Muscle layer of colon (tissue), 2 donors: Measurements from ENCODE around the gene AFP.

Source experiments
- H3K27ac ChIP-seq: one replicate; pipeline ENCODE4 v1.7.0; 2013; ENCODE audit warnings: low read depth, mild to moderate bottlenecking, low read length, moderate library complexity
- H3K27me3 ChIP-seq, 2 donors: one replicate each; pipeline ENCODE4 v1.7.0; 2013; ENCODE audit warnings: low read length in 2 of 2, mild to moderate bottlenecking in 2 of 2; ENCODE audit not compliant: insufficient read depth in 2 of 2, control insufficient read depth in 1 of 2
- H3K36me3 ChIP-seq: one replicate; pipeline ENCODE4 v1.7.0; 2013; ENCODE audit warnings: mild to moderate bottlenecking, low read length; ENCODE audit not compliant: insufficient read depth
- H3K4me1 ChIP-seq: one replicate; pipeline ENCODE4 v1.7.0; 2013; ENCODE audit warnings: mild to moderate bottlenecking, low read length; ENCODE audit not compliant: insufficient read depth
- H3K4me3 ChIP-seq, 2 donors: one replicate each; pipeline ENCODE4 v1.7.0; 2013; ENCODE audit warnings: low read length in 2 of 2, low read depth in 1 of 2, mild to moderate bottlenecking in 1 of 2, moderate library complexity in 1 of 2
- H3K9ac ChIP-seq: one replicate; pipeline ENCODE4 v1.7.0; 2013; ENCODE audit warnings: low read length
- H3K9me3 ChIP-seq: one replicate; pipeline ENCODE4 v1.7.0; 2013; ENCODE audit warnings: mild to moderate bottlenecking, low read length
- donor health status: abdominal sarcoma.
- donor health status: Adenocarcinoma of cecum.

AFP gene

GRCh38 chr4:73416423-73417087 is 19.5 kb upstream of the AFP start:
- Histone ChIP-seq H3K9ac (no peak overlapping the region), H3K4me1 (no peaks in the 10 kb centered on the region), H3K27ac (no peak overlapping the region), H3K4me3 (no peak overlapping the region), H3K36me3 (no peaks in the 10 kb centered on the region), H3K9me3 (no peaks in the 10 kb centered on the region), H3K27me3 (no peaks in the 10 kb centered on the region)

GRCh38 chr4:73417342-73417741 is 18.7 kb upstream of the AFP start:
- no peaks in the 10 kb centered on the region for H3K4me1 ChIP-seq
- no peaks in the 10 kb centered on the region for H3K36me3 ChIP-seq
- no peaks in the 10 kb centered on the region for H3K9me3 ChIP-seq
- H3K9ac ChIP-seq = no peak overlapping the region
- H3K4me3 ChIP-seq = no peak overlapping the region
- H3K27me3 ChIP-seq = no peaks in the 10 kb centered on the region
- H3K27ac ChIP-seq = no peak overlapping the region

DNA sequence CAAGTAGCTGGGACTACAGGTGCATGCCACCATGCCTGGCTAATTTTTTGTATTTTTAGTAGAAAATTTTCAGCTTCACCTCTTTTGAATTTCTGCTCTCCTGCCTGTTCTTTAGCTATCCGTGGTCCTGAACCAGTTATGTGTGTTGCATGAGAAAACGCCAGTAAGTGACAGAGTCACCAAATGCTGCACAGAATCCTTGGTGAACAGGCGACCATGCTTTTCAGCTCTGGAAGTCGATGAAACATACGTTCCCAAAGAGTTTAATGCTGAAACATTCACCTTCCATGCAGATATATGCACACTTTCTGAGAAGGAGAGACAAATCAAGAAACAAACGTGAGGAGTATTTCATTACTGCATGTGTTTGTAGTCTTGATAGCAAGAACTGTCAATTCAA is 18.0 kb upstream of the AFP start:
- Histone ChIP-seq H3K4me1 (no peaks in the 10 kb centered on the region), H3K27me3 (no peaks in the 10 kb centered on the region), H3K9ac (no peak overlapping the region), H3K27ac (no peak overlapping the region), H3K4me3 (no peak overlapping the region), H3K36me3 (no peaks in the 10 kb centered on the region), H3K9me3 (no peaks in the 10 kb centered on the region)

DNA sequence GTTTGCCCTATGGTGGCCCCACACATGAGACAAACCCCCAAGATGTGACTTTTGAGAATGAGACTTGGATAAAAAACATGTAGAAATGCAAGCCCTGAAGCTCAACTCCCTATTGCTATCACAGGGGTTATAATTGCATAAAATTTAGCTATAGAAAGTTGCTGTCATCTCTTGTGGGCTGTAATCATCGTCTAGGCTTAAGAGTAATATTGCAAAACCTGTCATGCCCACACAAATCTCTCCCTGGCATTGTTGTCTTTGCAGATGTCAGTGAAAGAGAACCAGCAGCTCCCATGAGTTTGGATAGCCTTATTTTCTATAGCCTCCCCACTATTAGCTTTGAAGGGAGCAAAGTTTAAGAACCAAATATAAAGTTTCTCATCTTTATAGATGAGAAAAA is 17.3 kb upstream of the AFP start:
- H3K9ac ChIP-seq = no peak overlapping the region
- H3K36me3 ChIP-seq = no peaks in the 10 kb centered on the region
- H3K27me3 ChIP-seq = no peaks in the 10 kb centered on the region
- no peaks in the 10 kb centered on the region for H3K9me3 ChIP-seq
- H3K4me1 ChIP-seq = no peaks in the 10 kb centered on the region
- no peak overlapping the region for H3K4me3 ChIP-seq
- no peak overlapping the region for H3K27ac ChIP-seq

DNA sequence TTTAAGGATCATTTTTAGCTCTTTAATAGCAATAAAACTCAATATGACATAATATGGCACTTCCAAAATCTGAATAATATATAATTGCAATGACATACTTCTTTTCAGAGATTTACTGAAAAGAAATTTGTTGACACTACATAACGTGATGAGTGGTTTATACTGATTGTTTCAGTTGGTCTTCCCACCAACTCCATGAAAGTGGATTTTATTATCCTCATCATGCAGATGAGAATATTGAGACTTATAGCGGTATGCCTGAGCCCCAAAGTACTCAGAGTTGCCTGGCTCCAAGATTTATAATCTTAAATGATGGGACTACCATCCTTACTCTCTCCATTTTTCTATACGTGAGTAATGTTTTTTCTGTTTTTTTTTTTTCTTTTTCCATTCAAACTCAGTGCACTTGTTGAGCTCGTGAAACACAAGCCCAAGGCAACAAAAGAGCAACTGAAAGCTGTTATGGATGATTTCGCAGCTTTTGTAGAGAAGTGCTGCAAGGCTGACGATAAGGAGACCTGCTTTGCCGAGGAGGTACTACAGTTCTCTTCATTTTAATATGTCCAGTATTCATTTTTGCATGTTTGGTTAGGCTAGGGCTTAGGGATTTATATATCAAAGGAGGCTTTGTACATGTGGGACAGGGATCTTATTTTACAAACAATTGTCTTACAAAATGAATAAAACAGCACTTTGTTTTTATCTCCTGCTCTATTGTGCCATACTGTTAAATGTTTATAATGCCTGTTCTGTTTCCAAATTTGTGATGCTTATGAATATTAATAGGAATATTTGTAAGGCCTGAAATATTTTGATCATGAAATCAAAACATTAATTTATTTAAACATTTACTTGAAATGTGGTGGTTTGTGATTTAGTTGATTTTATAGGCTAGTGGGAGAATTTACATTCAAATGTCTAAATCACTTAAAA is 16.6 kb upstream of the AFP start:
- H3K27ac ChIP-seq = no peak overlapping the region
- no peak overlapping the region for H3K4me3 ChIP-seq
- H3K27me3 ChIP-seq = no peaks in the 10 kb centered on the region
- no peaks in the 10 kb centered on the region for H3K36me3 ChIP-seq
- no peaks in the 10 kb centered on the region for H3K9me3 ChIP-seq
- no peak overlapping the region for H3K9ac ChIP-seq
- H3K4me1 ChIP-seq = no peaks in the 10 kb centered on the region

GRCh38 chr4:73420615-73421014 is 15.4 kb upstream of the AFP start:
- H3K36me3 ChIP-seq = no peaks in the 10 kb centered on the region

GRCh38 chr4:73421708-73422457 is 14.1 kb upstream of the AFP start:
- no peak overlapping the region for H3K27ac ChIP-seq
- H3K9me3 ChIP-seq = no peaks in the 10 kb centered on the region
- no peaks in the 10 kb centered on the region for H3K36me3 ChIP-seq
- no peak overlapping the region for H3K4me3 ChIP-seq
- H3K27me3 ChIP-seq = no peaks in the 10 kb centered on the region
- no peaks in the 10 kb centered on the region for H3K4me1 ChIP-seq
- no peak overlapping the region for H3K9ac ChIP-seq

More at GRCh38 chr4:73420615-73421014, 15.4 kb upstream of the AFP start:
- Histone ChIP-seq H3K9ac (no peak overlapping the region), H3K4me3 (no peak overlapping the region), H3K9me3 (no peaks in the 10 kb centered on the region), H3K4me1 (no peaks in the 10 kb centered on the region), H3K27ac (no peak overlapping the region), H3K27me3 (no peaks in the 10 kb centered on the region)

GRCh38 chr4:73422458-73422752 is 13.6 kb upstream of the AFP start:
- Histone ChIP-seq H3K36me3 (no peaks in the 10 kb centered on the region), H3K27ac (no peak overlapping the region), H3K4me3 (no peak overlapping the region), H3K9ac (no peak overlapping the region), H3K4me1 (no peaks in the 10 kb centered on the region), H3K9me3 (no peaks in the 10 kb centered on the region), H3K27me3 (no peaks in the 10 kb centered on the region)

GRCh38 chr4:73423184-73423583 is 12.8 kb upstream of the AFP start:
- no peaks in the 10 kb centered on the region for H3K27me3 ChIP-seq
- no peaks in the 10 kb centered on the region for H3K9me3 ChIP-seq
- no peak overlapping the region for H3K4me3 ChIP-seq
- no peaks in the 10 kb centered on the region for H3K4me1 ChIP-seq
- no peak overlapping the region for H3K9ac ChIP-seq
- H3K27ac ChIP-seq = no peak overlapping the region
- no peaks in the 10 kb centered on the region for H3K36me3 ChIP-seq

DNA sequence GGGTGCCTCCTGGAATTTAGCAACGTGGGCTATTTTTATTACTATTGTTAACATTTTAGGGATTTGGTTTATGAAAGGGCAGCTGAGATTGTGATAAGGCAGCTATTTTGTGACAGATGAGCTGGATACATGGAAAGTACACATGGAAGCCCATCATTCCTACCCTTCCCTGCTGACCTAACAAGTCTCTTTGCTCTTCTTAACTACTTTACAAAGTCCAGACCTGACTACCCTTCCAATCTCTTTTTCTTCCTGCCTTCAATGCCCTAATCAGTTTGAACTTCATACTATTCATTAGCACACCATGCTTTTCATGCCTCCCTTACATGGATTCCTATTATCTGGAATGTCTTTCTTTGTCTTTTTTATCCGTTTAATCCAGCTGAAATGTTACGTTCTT is 9.4 kb upstream of the AFP start:
- no peaks in the 10 kb centered on the region for H3K36me3 ChIP-seq
- H3K4me3 ChIP-seq = no peak overlapping the region
- no peak overlapping the region for H3K9ac ChIP-seq
- H3K4me1 ChIP-seq = no peaks in the 10 kb centered on the region
- no peaks in the 10 kb centered on the region for H3K27me3 ChIP-seq
- no peak overlapping the region for H3K27ac ChIP-seq
- H3K9me3 ChIP-seq = no peaks in the 10 kb centered on the region

DNA sequence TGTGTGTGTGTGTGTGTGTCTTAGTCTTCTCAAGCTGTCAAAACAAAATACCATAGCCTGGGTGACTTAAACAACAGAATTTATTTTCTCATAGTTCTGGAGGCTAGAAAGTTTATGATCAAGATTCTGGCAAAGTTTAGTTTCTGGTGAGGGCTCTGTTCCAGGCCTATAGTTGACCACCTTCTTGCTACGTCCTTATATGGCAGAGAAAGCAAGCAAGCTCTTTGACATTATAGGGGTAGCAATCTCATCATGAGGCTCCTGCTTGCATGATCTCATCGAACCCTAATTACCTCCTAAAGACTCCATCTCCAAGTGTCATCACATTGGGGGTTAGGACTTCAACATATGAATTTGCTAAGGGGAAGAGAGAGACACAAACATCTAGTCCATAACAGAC is 6.9 kb upstream of the AFP start:
- no peaks in the 10 kb centered on the region for H3K4me1 ChIP-seq
- H3K4me3 ChIP-seq = no peak overlapping the region
- no peak overlapping the region for H3K9ac ChIP-seq
- no peaks in the 10 kb centered on the region for H3K9me3 ChIP-seq
- no peaks in the 10 kb centered on the region for H3K27me3 ChIP-seq
- H3K27ac ChIP-seq = no peak overlapping the region
- no peaks in the 10 kb centered on the region for H3K36me3 ChIP-seq
